Upper lobe of right lung (tissue), 1 donor: Measurements from ENCODE around the gene DNAH14. TPM values are rescaled to one million over a fixed set of nuclear protein-coding genes. Genes with fewer than 3 reads are reported as not detected.

Experiments used
- ATAC-seq: fragments of 200-7000 bp; cut with Tn5 transposase; one replicate; pipeline ENCODE4 v1.9.1; 2020; ENCODE audit warnings: mild to moderate bottlenecking, moderate library complexity
- DNase-seq: peaks from one replicate; pipeline ENCODE4 v3.0.0-alpha.2; 2020
- H3K27ac ChIP-seq: fragments of 200-600 bp; one replicate; pipeline ENCODE4 v1.8.0; 2022
- H3K27me3 ChIP-seq: fragments of 200-600 bp; one replicate; pipeline ENCODE4 v1.8.0; 2022; ENCODE audit warnings: mild to moderate bottlenecking
- H3K36me3 ChIP-seq: fragments of 200-600 bp; one replicate; pipeline ENCODE4 v1.8.0; 2022
- H3K4me1 ChIP-seq: fragments of 200-600 bp; one replicate; pipeline ENCODE4 v1.8.0; 2022
- H3K4me3 ChIP-seq: fragments of 200-600 bp; one replicate; pipeline ENCODE4 v1.8.0; 2022; ENCODE audit warnings: mild to moderate bottlenecking
- H3K9me3 ChIP-seq: fragments of 200-600 bp; one replicate; pipeline ENCODE4 v1.8.0; 2022
- intact Hi-C: fragments of 100-400 bp; cut with DNase I; formaldehyde crosslinking; loops from one replicate; pipeline ENCODE4 v1.11.0; 2022
- total RNA-seq: library from RNA; stranded (reverse); fragmentation: NEBNext Ultra II Directional; extraction: Animal tissue kit (Norgen Biotek cat#: 25700); gene quantifications from one replicate; pipeline ENCODE4 v1.2.1, GENCODE V29; 2021
- TF ChIP-seq, protein P1 (sequence below): fragments of 200-600 bp; IDR thresholded peaks from one replicate; pipeline ENCODE4 v1.8.0; 2022; ENCODE audit warnings: antibody characterized with exemption
- donor health status: DM: no; HTN: yes; CAD: no; lungs with severe emphysema.

Gene DNAH14
- total RNA-seq, 1 donor from 2014 or later: 14.9 TPM

DNA sequence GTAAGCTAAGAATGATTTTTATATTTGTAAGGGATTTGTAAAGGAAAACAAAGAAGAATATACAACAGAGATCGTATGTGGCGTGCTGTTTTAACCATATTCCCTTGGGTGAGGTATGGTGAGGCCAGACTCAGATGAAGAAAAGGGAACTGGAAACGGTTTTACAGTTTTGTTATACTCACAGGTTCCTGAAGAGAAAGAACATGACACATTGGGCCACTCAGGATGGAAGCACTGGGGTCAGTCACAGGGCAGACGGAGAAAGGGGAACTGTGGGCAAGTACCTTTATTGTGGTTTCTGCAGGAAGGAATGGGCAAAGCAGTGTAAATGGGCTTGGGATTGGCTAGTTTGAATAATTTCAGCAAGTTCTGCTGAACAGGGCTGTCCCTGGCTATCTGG is 321.0 kb downstream of the DNAH14 start:
- Histone ChIP-seq H3K27ac (no peak overlapping the region), H3K36me3 (no peaks in the 10 kb centered on the region), H3K4me3 (no peak overlapping the region), H3K4me1 (no peaks in the 10 kb centered on the region), H3K27me3 (no peaks in the 10 kb centered on the region), H3K9me3 (no peaks in the 10 kb centered on the region)
- DNase-seq (no peak), ATAC-seq (peak; percentile 87)
- TF ChIP-seq, protein P1, sequence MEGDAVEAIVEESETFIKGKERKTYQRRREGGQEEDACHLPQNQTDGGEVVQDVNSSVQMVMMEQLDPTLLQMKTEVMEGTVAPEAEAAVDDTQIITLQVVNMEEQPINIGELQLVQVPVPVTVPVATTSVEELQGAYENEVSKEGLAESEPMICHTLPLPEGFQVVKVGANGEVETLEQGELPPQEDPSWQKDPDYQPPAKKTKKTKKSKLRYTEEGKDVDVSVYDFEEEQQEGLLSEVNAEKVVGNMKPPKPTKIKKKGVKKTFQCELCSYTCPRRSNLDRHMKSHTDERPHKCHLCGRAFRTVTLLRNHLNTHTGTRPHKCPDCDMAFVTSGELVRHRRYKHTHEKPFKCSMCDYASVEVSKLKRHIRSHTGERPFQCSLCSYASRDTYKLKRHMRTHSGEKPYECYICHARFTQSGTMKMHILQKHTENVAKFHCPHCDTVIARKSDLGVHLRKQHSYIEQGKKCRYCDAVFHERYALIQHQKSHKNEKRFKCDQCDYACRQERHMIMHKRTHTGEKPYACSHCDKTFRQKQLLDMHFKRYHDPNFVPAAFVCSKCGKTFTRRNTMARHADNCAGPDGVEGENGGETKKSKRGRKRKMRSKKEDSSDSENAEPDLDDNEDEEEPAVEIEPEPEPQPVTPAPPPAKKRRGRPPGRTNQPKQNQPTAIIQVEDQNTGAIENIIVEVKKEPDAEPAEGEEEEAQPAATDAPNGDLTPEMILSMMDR: no peak
- intact Hi-C loops: no loop called here

DNA sequence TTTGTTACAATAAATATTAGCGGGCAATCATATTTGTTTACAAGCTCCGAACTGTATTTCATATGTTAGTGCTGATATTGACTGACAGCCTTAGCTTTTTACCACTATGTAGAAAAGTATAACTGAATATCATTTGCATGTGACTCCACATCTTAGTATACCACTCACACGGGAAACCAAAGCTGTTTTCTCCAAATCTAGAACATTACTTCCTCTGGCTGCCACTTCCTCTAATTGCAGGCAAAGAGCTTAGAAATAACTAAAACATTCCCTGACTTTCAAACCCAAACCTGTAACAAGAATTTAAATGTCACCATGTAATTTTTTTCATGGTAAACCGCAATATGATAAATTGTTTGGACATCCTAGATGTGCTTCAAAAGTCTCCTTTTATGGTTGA is 323.7 kb downstream of the DNAH14 start:
- Histone ChIP-seq H3K27ac (no peak overlapping the region), H3K27me3 (no peaks in the 10 kb centered on the region), H3K4me1 (no peaks in the 10 kb centered on the region), H3K4me3 (no peak overlapping the region), H3K36me3 (no peaks in the 10 kb centered on the region), H3K9me3 (no peaks in the 10 kb centered on the region)
- intact Hi-C loops: no loop called here
- no peak for DNase-seq
- no peak for ATAC-seq
- TF ChIP-seq, protein P1: no peak

DNA sequence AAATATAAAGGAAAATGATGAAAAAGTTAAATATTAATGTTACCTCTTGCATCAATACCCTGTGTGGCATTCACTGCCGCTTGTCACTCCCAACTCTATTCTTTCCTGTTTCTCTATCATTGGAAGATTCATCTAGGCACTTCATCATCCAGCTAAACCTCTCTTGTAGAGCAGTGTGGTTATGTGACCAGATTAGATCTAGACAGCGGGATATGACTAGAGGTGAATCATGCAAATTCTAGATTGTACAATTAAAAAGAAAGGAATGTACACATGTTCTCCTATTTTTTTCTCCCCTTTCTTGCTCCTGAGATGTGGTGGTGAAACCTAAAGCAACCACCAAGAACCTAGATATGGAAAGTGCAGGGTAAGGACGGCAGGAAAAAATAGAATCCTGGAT is 324.3 kb downstream of the DNAH14 start:
- DNase-seq: no peak
- no peaks in the 10 kb centered on the region for H3K27me3 ChIP-seq
- no peak overlapping the region for H3K4me3 ChIP-seq
- TF ChIP-seq, protein P1: no peak
- no peaks in the 10 kb centered on the region for H3K4me1 ChIP-seq
- no peaks in the 10 kb centered on the region for H3K36me3 ChIP-seq
- no peak overlapping the region for H3K27ac ChIP-seq
- no peaks in the 10 kb centered on the region for H3K9me3 ChIP-seq
- no peak for ATAC-seq
- intact Hi-C loops: no loop called here

DNA sequence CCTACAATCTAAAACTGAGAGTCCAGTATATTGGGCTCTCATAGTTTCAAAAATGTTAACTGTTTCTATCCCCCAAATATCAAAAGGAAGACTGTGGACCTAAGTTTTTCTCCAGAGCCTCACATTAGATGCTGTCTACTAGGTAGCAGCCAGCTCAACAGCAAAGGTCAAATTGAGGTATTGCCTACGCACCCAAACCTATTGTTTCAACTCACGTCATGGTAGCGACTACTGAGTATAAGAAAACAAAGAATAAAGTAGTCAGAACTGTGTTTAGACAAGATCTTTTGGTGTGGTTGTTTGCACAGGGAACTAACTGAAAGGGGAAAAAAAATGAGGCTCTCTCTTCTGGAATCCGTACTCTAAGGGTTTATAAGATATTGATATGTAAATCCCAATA is 325.2 kb downstream of the DNAH14 start:
- intact Hi-C loops: no loop called here
- TF ChIP-seq, protein P1: no peak
- ATAC-seq: no peak
- Histone ChIP-seq H3K36me3 (no peaks in the 10 kb centered on the region), H3K4me1 (no peaks in the 10 kb centered on the region), H3K9me3 (no peaks in the 10 kb centered on the region), H3K27ac (no peak overlapping the region), H3K4me3 (no peak overlapping the region), H3K27me3 (no peaks in the 10 kb centered on the region)
- DNase-seq: no peak

DNA sequence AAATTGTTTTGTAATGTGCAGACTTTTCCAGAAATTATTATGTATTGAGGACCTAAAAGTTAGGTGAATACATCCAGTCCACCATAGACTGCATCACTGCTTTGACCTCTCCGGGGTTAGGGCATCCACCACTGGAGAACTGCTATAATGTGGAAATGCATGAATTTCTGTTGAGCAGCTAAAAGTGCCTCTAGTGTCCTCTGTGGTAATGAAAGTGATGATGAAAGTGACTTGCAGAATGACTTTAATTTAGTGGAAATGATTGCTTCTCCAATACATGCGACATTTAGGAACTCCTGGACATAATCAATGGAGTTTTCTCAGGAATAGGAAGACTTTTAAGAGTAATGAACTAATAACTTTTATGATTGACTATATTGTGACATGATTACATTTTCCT is 327.6 kb downstream of the DNAH14 start:
- no peaks in the 10 kb centered on the region for H3K36me3 ChIP-seq
- intact Hi-C loops: no loop called here
- DNase-seq (no peak), ATAC-seq (no peak)
- H3K9me3 ChIP-seq: no peaks in the 10 kb centered on the region
- TF ChIP-seq, protein P1: no peak
- no peak overlapping the region for H3K27ac ChIP-seq
- no peak overlapping the region for H3K4me3 ChIP-seq
- no peaks in the 10 kb centered on the region for H3K27me3 ChIP-seq
- H3K4me1 ChIP-seq: no peaks in the 10 kb centered on the region

DNA sequence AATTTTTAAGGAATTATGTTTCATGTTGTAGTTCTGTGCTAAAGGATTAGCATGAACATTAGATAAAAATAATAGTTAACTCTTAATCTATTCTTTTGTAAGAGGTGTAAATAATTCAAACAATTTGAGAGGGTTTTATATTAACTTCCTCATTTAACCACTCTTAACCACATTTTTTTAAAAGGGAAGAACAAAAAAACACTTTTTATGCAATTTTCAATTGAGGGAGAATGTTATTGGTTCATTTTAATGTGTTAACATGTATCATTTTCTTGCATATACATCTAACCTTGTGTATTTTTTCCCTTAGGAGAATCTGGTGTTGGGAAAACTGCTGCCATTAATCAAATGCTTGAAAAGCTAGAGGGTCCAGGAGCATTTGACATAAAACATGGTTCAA is 329.3 kb downstream of the DNAH14 start:
- intact Hi-C loops: no loop called here
- ATAC-seq: no peak
- no peaks in the 10 kb centered on the region for H3K27me3 ChIP-seq
- no peak overlapping the region for H3K4me3 ChIP-seq
- no peaks in the 10 kb centered on the region for H3K9me3 ChIP-seq
- H3K36me3 ChIP-seq: no peaks in the 10 kb centered on the region
- H3K4me1 ChIP-seq: no peaks in the 10 kb centered on the region
- H3K27ac ChIP-seq: no peak overlapping the region
- DNase-seq: no peak
- TF ChIP-seq, protein P1: no peak
